Activated naive CD4-positive, alpha-beta T cell treated with anti-CD3 and anti-CD28 coated beads, Interleukin-2, amount 50 U/mL, for 72 hours (primary cell): ENCODE measurements around the gene MVP. TPM values are rescaled to one million over a fixed set of nuclear protein-coding genes. Genes with fewer than 3 reads are reported as not detected.
A peak's percentile ranks its signal among the peaks of the same experiment; 100 is the strongest.
"Not testable (repeated sequence)": the region's sequence is repeated elsewhere in the genome, so short reads cannot be mapped to it uniquely, and the experiment has no call there.

Source experiments
- ATAC-seq, 2 donors: fragments of 150-1000 bp; cut with Tn5 transposase; 2 replicates each; pipeline ENCODE4 v1.10.0; 2021; ENCODE audit warnings: mild to moderate bottlenecking in 2 of 2, moderate library complexity in 2 of 2
- DNase-seq, 2 donors: peaks; one replicate each; pipeline ENCODE4 v3.0.0; 2021 to 2022; ENCODE audit warnings: low spot score in 2 of 2
- H3K27ac Mint-ChIP-seq, 2 donors: one replicate each; pipeline ENCODE4 v1.8.0; 2022; ENCODE audit warnings: mild to moderate bottlenecking in 2 of 2, mixed read lengths in 2 of 2
- H3K36me3 Mint-ChIP-seq, 2 donors: one replicate each; pipeline ENCODE4 v1.8.0; 2022; ENCODE audit warnings: mixed read lengths in 2 of 2
- H3K9me3 Mint-ChIP-seq, 2 donors: one replicate each; pipeline ENCODE4 v1.8.0; 2022; ENCODE audit warnings: mixed read lengths in 2 of 2
- total RNA-seq, 2 donors: library from RNA; stranded (reverse); gene quantifications; one replicate each; pipeline ENCODE4 v1.2.3, GENCODE V29; 2022

Gene MVP
- total RNA-seq, 2 donors from 2014 or later = 77.6 to 168 TPM

DNA sequence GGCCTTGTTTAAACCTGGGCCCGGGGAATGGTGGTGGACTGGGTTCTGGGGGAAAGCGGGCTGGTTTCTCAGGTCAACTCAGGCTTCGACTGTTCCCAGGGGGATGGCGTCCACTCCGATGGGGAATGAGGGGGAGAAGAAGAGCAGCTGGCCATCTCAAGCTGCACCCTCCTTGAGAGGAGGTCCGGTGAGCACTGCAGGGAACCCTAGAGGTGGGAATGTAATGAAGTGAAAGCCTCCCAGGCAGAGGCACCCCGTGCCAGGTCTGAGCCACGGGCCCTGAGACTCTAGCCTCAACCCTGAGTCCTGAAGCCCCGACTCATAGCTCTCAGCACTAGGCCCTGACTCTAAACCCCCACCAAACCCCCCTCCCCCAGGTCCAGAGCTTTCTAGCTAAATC lies 43.9 kb downstream of the MVP start:
- peak overlapping the region in 1 of 2 donors; percentile 97 for H3K27ac Mint-ChIP-seq
- DNase-seq (no peak), ATAC-seq (no peak)
- H3K9me3 Mint-ChIP-seq = no peaks in the 10 kb centered on the region
- H3K36me3 Mint-ChIP-seq = peaks cover 6% of the 10 kb centered on the region in 2 donors

DNA sequence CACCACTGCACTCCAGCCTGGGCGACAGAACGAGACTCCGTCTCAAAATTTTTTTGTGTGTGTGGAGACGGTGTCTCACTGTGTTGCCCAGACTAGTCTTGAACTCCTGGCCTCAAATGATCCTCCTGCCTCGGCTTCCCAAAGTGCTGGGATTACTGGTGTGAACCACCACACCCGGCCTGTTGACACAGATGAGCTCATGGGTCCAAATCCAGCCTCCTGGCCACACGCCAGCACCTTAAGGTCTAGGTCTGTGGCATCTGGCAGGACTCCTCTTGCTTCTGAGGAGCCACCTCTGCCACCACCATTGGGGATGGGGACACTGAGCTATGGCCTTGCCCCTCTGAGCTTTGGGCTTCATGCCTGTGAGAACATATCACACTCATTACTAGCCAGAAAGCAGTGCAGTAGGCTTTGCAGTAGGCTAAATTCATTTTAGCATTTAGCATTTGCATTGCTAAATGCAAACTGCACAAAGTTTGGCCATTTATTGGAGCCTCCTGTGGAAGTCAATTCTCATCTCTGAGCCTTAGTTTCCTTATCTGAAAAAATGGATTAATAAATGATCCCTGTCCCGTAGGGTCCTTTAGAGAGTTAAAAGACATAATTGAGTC lies 48.2 kb downstream of the MVP start:
- ATAC-seq = no peak
- Mint-ChIP-seq H3K9me3 (no peaks in the 10 kb centered on the region), H3K36me3 (no peaks in the 10 kb centered on the region), H3K27ac (no peak overlapping the region)
- no peak for DNase-seq

DNA sequence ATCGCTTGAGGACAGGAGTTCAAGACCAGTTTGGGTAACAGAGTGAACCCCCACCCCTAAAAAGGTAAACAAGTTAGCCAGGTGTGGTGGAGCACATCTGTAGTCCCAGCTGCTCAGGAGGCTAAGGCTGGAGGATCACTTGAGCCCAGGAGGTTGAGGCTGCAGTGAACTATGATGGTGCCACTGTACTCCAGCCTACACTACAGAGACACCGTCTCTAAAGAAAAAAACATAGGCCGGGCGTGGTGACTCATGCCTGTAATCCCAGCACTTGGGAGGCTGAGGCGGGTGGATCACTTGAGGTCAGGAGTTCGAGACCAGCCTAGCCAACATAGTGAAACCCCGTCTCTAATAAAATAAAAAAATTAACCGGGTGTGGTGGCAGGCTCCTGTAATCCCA lies 48.8 kb downstream of the MVP start:
- not testable (repeated sequence) for H3K27ac Mint-ChIP-seq, H3K36me3 Mint-ChIP-seq, DNase-seq, ATAC-seq, H3K9me3 Mint-ChIP-seq

DNA sequence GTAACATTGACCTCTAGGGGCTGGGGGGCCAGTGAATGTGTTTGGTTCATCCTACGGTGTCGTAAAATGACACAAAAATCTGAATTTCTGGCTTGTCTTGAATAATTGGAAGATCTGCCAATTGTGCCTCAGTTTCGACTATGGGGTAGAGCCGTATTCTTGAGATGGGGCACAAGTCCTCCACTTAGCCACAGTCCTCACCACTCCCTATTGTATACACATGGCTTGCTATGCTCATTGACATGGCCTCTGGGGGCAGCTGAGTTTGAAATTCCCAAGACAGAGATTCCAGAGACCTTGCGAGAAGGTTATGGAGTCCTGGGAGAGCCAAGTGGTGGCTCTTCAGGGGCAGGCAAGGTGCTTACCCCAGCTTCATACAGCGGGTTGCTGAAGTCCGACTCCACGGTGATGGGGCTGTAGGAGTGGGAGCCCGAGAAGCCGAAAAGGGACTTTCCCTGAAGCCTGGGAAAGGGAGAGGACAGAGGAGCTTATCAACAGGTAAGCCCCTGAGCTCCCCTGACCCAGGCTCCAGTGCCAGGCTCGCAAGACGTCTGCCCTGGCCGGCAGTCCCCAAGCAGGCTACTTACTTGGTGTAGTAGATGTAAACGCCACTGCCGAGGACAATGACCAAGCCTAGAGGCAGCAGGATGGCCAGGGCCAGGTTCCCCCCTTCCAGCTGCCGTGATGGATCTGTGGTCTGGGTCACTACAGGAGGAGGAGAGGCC lies 51.7 kb downstream of the MVP start:
- Mint-ChIP-seq H3K27ac (no peak overlapping the region), H3K9me3 (no peaks in the 10 kb centered on the region), H3K36me3 (no peaks in the 10 kb centered on the region)
- ATAC-seq (no peak), DNase-seq (no peak)

DNA sequence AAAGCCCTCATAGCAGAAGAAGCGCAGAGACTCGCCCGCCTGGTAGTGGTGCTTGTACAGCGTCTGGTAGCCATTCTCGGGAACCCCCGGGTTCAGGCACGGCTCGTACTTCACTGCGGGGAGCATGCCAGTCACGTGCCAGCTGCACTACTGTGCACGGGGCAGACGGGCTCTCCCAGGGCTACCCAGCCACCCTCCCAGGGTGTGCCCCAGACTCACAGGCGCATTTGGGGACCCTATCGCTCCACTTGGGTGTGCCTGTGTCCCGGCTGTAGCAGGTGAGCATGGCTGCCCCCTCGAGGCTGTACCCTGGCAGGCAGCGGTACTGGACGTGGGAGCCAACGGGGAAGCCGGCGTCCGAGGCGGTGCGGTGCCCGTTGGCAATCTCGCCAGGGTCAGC lies 53.1 kb downstream of the MVP start:
- H3K36me3 Mint-ChIP-seq = no peaks in the 10 kb centered on the region
- no peak overlapping the region for H3K27ac Mint-ChIP-seq
- H3K9me3 Mint-ChIP-seq = no peaks in the 10 kb centered on the region
- DNase-seq (no peak), ATAC-seq (no peak)

DNA sequence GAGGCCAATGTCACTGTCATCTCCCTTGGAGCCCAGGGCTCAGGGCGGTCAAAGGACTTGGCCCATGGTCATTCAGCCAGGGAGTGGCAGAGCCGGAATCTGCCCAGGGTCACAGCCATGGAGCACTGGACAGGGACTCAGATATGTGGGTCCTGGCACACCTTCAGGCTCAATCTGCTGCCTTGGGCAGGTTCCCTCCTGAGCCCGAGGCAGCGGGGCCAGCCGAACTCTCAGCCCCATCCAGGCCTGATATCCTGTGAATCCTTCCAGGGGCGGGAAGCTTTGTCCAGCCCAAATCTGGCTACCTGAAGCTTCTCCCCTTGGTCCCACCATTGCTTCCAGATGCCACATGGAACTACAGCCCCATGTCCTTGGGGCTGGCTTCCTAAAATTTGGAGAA lies 54.9 kb downstream of the MVP start:
- Mint-ChIP-seq H3K36me3 (no peaks in the 10 kb centered on the region), H3K9me3 (no peaks in the 10 kb centered on the region), H3K27ac (no peak overlapping the region)
- ATAC-seq = no peak
- no peak for DNase-seq

DNA sequence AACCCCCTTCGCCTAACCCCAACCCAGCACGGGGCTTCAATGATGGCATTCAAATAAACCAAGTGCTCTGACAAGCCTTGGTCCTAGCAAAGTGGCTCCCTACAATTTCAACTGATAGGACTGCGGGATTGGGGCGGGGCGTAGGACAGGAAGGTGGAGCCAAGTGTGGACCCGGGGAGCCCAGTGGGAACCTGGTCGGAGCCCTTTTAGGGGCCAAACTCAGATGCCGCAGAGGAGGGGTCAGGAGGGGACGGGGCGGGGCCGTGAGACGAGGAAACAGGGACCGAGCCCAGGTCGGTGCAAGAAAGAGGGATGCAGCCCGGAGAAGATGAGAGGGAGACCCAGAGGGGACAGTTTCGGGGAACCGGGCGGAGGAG lies 55.9 kb downstream of the MVP start:
- ATAC-seq = no peak
- H3K9me3 Mint-ChIP-seq = no peaks in the 10 kb centered on the region
- no peaks in the 10 kb centered on the region for H3K36me3 Mint-ChIP-seq
- no peak overlapping the region for H3K27ac Mint-ChIP-seq
- DNase-seq = no peak

DNA sequence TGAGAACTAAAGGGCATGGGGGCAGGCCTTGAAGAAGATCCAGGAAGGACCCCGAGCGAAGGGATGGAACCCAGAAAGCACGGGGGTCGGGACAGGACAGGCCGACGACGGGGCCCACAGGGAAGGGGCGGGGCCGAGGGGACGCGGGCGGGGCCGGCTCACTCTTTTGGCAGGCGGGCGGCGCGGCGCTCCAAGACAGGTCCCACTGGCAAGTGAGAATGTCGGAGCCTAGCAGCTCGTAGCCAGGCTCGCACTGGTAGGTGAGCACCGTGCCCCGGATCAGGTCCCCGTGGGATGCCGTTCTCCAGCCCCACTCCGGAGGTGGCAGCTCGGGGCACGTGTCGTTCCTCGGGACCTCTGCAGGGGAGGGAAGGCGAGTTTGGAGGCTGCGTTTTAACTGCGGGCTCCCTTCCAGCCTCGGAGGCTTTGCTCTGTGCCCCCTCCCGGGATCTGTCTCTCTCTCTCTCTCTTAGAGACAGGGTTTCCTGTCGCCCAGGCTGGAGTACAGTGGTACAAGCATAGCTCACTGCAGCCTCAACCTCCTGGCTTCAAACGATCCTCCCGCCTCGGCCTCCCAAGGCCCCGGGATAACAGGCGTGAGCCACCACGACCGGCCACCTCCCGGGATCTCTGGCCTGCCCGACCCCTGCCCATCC lies 56.5 kb downstream of the MVP start:
- ATAC-seq (peak; percentile 30 to 44), DNase-seq (peak in 1 of 2 donors; percentile 41)
- Mint-ChIP-seq H3K9me3 (no peaks in the 10 kb centered on the region), H3K36me3 (no peaks in the 10 kb centered on the region), H3K27ac (no peak overlapping the region)

- no peaks in the 10 kb centered on the region for H3K36me3 Mint-ChIP-seq
- DNase-seq (peak in 1 of 2 donors; percentile 53), ATAC-seq (peak; percentile 80 to 86)
- H3K27ac Mint-ChIP-seq = no peak overlapping the region
- no peaks in the 10 kb centered on the region for H3K9me3 Mint-ChIP-seq
These were observed 57.2 kb downstream of the MVP start for GRCh38 chr16:29877266-29877961.

DNA sequence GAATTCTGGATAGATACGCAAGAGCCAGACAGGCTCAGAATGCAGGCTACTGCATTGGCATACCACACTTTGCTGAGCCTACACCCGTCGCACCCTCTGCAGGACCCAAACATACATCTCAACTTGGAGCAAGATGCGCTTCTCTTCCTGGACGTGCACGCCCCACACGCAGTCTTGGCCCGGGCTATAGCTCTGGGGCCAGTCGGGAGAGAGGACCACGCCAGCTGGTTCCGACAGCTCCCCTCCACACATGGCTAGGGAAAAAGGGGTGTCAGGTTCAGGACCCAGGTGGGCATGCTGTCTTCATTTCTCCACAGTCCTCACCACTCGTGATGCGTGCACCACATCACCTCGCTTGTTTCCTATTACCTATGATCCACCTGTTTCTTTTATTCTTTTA lies 57.9 kb downstream of the MVP start:
- H3K9me3 Mint-ChIP-seq = no peaks in the 10 kb centered on the region
- ATAC-seq (no peak), DNase-seq (no peak)
- H3K36me3 Mint-ChIP-seq = no peaks in the 10 kb centered on the region
- no peak overlapping the region for H3K27ac Mint-ChIP-seq

DNA sequence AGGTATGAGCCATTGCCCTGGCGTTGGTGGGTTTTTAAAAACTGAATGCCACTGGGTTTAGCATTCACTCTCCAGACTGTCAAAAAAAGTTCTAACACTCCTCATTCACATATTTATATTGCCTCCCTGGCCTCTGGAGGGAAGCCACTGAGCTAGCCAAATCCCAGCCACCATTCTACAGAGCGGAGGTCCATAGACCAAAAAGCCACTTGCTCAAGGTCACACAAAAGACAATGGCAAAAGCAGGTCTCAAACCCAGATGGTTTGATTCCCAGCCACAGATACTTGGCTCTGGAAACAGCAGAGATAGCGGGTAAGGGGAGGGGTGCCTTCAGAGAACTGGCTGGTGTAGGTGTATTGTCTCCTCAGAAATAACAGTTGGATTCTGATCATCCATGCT lies 60.8 kb downstream of the MVP start:
- Mint-ChIP-seq H3K27ac (no peak overlapping the region), H3K36me3 (no peaks in the 10 kb centered on the region), H3K9me3 (no peaks in the 10 kb centered on the region)
- ATAC-seq (no peak), DNase-seq (no peak)

DNA sequence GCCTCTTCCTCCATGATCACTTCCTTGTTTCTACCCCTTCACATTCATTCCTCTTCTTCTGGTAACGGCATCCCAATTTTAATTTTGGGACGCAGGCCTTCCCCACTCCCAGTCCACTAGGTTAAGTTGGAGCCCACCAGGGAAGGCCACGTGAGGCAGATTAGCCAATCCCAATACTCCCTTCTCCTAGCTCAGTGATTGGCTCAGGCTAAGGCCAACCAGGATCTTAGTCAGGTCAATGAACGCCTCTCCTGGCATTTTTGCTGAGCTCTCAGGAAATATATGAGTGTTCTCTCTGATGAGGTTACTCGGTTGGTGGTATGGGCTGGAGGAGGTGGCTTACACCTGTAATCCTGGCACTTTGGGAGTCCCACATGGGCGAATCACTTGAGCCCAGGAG lies 63.7 kb downstream of the MVP start:
- Mint-ChIP-seq H3K27ac (no peak overlapping the region), H3K36me3 (no peaks in the 10 kb centered on the region)

DNA sequence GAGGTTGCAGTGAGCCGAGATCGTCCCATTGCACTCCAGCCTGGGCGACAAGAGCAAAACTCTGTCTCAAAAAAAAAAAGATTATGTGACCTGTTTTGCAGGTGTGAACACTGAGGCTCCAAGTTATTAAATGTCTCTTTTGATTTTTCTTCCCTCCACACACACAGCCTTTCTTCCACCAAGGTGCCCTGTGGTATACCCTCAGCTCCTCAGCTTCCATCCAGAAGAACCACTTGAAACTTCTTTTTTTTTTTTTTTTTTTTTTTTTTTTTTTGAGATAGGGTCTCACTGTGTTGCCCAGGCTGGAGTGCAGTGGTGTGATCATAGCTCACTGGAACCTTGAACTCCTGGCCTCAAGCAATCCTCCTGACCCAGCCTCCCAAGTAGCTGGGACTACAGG lies 69.1 kb downstream of the MVP start:
- ATAC-seq, DNase-seq, H3K36me3 Mint-ChIP-seq, H3K9me3 Mint-ChIP-seq: not testable (repeated sequence)
- peak overlapping the region in 1 of 2 donors; percentile 36 for H3K27ac Mint-ChIP-seq

More for the DNA sequence above, 63.7 kb downstream of the MVP start:
- H3K9me3 Mint-ChIP-seq = no peaks in the 10 kb centered on the region
- ATAC-seq = no peak
- no peak for DNase-seq

GRCh38 chr16:29891525-29892457 lies 71.5 kb downstream of the MVP start:
- Mint-ChIP-seq H3K36me3 (no peaks in the 10 kb centered on the region), H3K9me3 (no peaks in the 10 kb centered on the region), H3K27ac (no peak overlapping the region)
- ATAC-seq (no peak), DNase-seq (no peak)

GRCh38 chr16:29892458-29892813 lies 72.2 kb downstream of the MVP start:
- Mint-ChIP-seq H3K36me3 (no peaks in the 10 kb centered on the region), H3K27ac (no peak overlapping the region), H3K9me3 (no peaks in the 10 kb centered on the region)
- no peak for DNase-seq
- no peak for ATAC-seq

GRCh38 chr16:29893553-29893952 lies 73.3 kb downstream of the MVP start:
- ATAC-seq = no peak
- H3K9me3 Mint-ChIP-seq = no peaks in the 10 kb centered on the region
- no peak overlapping the region for H3K27ac Mint-ChIP-seq
- H3K36me3 Mint-ChIP-seq = no peaks in the 10 kb centered on the region
- no peak for DNase-seq
